Thyroid gland (tissue), 4 donors: ENCODE results near the gene LRP6.

ENCODE experiments used
- POLR2A ChIP-seq, 2 donors: fragments of 450-650 bp; IDR thresholded peaks; one replicate each; pipeline ENCODE4 v1.6.1; 2017; ENCODE audit warnings: antibody characterized with exemption in 2 of 2, mild to moderate bottlenecking in 2 of 2, moderate library complexity in 1 of 2
- TF ChIP-seq, protein P1 (sequence below), 6 experiments: fragments of 200-600 bp in 3 of 6; fragments of 450-650 bp in 3 of 6; sonication (generic) in 3 of 6; IDR thresholded peaks; one replicate each; pipeline ENCODE4 v1.5.1; 2016 to 2019; ENCODE audit warnings: antibody characterized with exemption in 6 of 6, mild to moderate bottlenecking in 2 of 6, inconsistent platforms in 1 of 6, moderate library complexity in 1 of 6

DNA sequence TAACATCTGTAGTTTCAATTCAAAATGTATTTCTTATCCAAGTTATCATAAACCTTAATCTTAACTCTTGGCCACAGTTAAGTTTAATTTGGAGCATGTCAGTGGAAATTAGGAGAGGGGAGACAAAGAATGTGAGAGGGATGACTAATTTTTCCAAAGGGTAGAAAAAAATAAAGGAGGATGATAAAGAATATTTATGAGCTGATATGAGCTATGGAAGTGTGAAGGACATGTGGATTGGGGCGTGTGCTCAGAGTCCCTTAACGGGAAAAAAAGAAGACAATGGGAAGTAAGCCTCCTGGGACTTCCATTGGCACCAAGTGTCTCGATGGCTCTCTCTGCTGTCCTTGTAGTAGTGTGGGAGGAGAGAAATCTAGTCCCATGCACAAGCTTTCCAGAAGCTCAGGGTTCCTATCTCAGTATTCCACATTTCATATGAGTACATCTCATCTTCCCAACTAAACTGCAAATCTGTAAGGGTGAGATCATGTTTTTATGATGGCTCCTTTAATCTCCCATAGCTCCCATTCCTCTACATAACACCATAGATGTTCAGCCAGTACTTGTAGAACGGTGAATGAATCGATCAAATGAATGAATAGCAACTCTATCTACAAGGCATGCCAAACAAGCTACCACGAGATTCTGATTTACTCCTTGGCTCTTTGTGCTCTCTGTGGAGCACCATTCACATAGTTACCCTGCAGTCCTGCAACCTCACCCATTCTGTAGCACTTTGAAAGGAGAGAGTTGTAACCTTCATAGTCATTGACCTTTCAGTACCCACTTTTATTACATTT, 168.8 kb downstream of the LRP6 start:
- no peak for TF ChIP-seq POLR2A (IDR thresholded peaks at IDR 0.05)
- TF ChIP-seq, protein P1, sequence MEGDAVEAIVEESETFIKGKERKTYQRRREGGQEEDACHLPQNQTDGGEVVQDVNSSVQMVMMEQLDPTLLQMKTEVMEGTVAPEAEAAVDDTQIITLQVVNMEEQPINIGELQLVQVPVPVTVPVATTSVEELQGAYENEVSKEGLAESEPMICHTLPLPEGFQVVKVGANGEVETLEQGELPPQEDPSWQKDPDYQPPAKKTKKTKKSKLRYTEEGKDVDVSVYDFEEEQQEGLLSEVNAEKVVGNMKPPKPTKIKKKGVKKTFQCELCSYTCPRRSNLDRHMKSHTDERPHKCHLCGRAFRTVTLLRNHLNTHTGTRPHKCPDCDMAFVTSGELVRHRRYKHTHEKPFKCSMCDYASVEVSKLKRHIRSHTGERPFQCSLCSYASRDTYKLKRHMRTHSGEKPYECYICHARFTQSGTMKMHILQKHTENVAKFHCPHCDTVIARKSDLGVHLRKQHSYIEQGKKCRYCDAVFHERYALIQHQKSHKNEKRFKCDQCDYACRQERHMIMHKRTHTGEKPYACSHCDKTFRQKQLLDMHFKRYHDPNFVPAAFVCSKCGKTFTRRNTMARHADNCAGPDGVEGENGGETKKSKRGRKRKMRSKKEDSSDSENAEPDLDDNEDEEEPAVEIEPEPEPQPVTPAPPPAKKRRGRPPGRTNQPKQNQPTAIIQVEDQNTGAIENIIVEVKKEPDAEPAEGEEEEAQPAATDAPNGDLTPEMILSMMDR (IDR thresholded peaks at IDR 0.05) = no peak
